Heart left ventricle (tissue), 16 donors: ENCODE results near the gene SH3TC1. TPM values are rescaled to one million over a fixed set of nuclear protein-coding genes. Genes with fewer than 3 reads are reported as not detected.

Source experiments
- ATAC-seq, 4 donors: fragments of 200-7000 bp; cut with Tn5 transposase; one replicate each; pipeline ENCODE4 v1.9.1; 2020 to 2022; ENCODE audit warnings: moderate library complexity in 4 of 4, mild to moderate bottlenecking in 3 of 4, moderate number of reproducible peaks in 1 of 4
- DNase-seq, 5 donors: peaks; one replicate each; pipeline ENCODE4 v3.0.0-alpha.2; 2020
- H3K27ac ChIP-seq, 12 donors: fragments of 200-600 bp; sonication (generic) in 4 of 12; one replicate each; pipeline versions ENCODE4 v1.5.0 to v1.8.0; 2016 to 2022; ENCODE audit warnings: mild to moderate bottlenecking in 2 of 12
- H3K27me3 ChIP-seq, 9 donors: fragments of 200-600 bp; sonication (generic) in 2 of 9; one replicate each; pipeline versions ENCODE4 v1.5.1 to v1.8.0; 2016 to 2022; ENCODE audit warnings: mild to moderate bottlenecking in 3 of 9
- H3K36me3 ChIP-seq, 9 donors: fragments of 200-600 bp; sonication (generic) in 2 of 9; one replicate each; pipeline versions ENCODE4 v1.5.0 to v1.8.0; 2018 to 2022; ENCODE audit warnings: mild to moderate bottlenecking in 2 of 9
- H3K4me1 ChIP-seq, 12 donors: fragments of 200-600 bp; sonication (generic) in 4 of 12; one replicate each; pipeline versions ENCODE4 v1.5.0 to v1.8.0; 2016 to 2022; ENCODE audit warnings: mild to moderate bottlenecking in 3 of 12
- H3K4me3 ChIP-seq, 12 donors: fragments of 200-600 bp; sonication (generic) in 4 of 12; one replicate each; pipeline versions ENCODE4 v1.5.0 to v1.8.0; 2017 to 2022; ENCODE audit warnings: mild to moderate bottlenecking in 9 of 12, moderate library complexity in 4 of 12
- H3K9me3 ChIP-seq, 12 donors: fragments of 200-600 bp; sonication (generic) in 4 of 12; one replicate each; pipeline versions ENCODE4 v1.5.0 to v1.8.0; 2016 to 2022; ENCODE audit warnings: mild to moderate bottlenecking in 1 of 12
- POLR2A ChIP-seq, 2 donors: fragments of 450-650 bp; IDR thresholded peaks; one replicate each; pipeline ENCODE4 v1.6.1; 2017; ENCODE audit warnings: antibody characterized with exemption in 2 of 2, mild to moderate bottlenecking in 2 of 2, moderate library complexity in 2 of 2
- WGBS, 4 donors: extraction: QIAGEN DNeasy Blood & Tissue Kit in 2 of 4; methylation state at CpG; one replicate each; pipeline versions ENCODE4 v1.1.5 to v1.1.7; 2013 to 2018; 5-methylcytosine and 5-hydroxymethylcytosine counted together
- intact Hi-C, 10 donors: fragments of 100-400 bp; cut with DNase I; formaldehyde crosslinking; loops; one replicate each; pipeline versions ENCODE4 v1.11.1 to v1.14.2; 2022
- polyA plus RNA-seq, 2 donors: library from polyadenylated mRNA; stranded (reverse); fragments of 200-250 nt; gene quantifications; one replicate each; pipeline ENCODE4 v1.2.3, GENCODE V29; 2013
- total RNA-seq, 9 donors: library from RNA; depleted of rRNA in 2 of 9; stranded (reverse); fragments of >200 nt in 2 of 9; fragmentation: NEBNext Ultra II Directional in 3 of 9; extraction: Animal tissue kit (Norgen Biotek cat#: 25700) in 3 of 9; gene quantifications; one replicate each; pipeline versions ENCODE4 v1.1.0 to v1.2.4, GENCODE V29; 2016 to 2023
- TF ChIP-seq, protein P1 (sequence below), 12 donors: fragments of 200-600 bp; sonication (generic) in 4 of 12; IDR thresholded peaks; one replicate each; pipeline versions ENCODE4 v1.5.0 to v1.8.0; 2018 to 2022; ENCODE audit warnings: antibody characterized with exemption in 12 of 12, mild to moderate bottlenecking in 5 of 12
- donor health status: ischemic (EF 13 %, LVEDD 7.1; RV severe dilation, severe dysfunction).
- donor health status: healthy with polysubstance abuse.
- donor health status: DM: no; HTN: yes; CAD: no.
- donor health status: DM: no; HTN: no; CAD: no.
- donor health status: ischemic (EF 25% LVEDD 6.9; RV normal size, moderate dysfunction).
- donor health status: ischemic (EF 25% LVEDD 5.7; RV mildly dilated, moderate dysfunction).
- donor health status: healthy.
- donor health status: DM: yes; HTN: yes; CAD: no.
- donor health status: ischemic (EF 35%, LVEDD 5.7; RV mildly dilated, moderate dysfunction).
- donor health status: nonischemic (EF 11% LVEDD 7.7; RV severe dilation, severe dysfunction).
- donor health status: DM: yes; HTN: yes; CAD: no.
- donor health status: PGD.
- donor health status: ischemic (EF 29% LVEDD 5.4; RV normal size, mild dysfunction).
- donor health status: nonischemic (EF 23%, LVEDD 6.1; RV moderate dilation, normal function).

The SH3TC1 gene
- total and polyA plus RNA-seq, 11 donors: 5.8 to 45.9 (median 10.9) TPM

- TF ChIP-seq, protein P1, sequence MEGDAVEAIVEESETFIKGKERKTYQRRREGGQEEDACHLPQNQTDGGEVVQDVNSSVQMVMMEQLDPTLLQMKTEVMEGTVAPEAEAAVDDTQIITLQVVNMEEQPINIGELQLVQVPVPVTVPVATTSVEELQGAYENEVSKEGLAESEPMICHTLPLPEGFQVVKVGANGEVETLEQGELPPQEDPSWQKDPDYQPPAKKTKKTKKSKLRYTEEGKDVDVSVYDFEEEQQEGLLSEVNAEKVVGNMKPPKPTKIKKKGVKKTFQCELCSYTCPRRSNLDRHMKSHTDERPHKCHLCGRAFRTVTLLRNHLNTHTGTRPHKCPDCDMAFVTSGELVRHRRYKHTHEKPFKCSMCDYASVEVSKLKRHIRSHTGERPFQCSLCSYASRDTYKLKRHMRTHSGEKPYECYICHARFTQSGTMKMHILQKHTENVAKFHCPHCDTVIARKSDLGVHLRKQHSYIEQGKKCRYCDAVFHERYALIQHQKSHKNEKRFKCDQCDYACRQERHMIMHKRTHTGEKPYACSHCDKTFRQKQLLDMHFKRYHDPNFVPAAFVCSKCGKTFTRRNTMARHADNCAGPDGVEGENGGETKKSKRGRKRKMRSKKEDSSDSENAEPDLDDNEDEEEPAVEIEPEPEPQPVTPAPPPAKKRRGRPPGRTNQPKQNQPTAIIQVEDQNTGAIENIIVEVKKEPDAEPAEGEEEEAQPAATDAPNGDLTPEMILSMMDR (IDR thresholded peaks at IDR 0.05): no peak
- no peak for TF ChIP-seq POLR2A (IDR thresholded peaks at IDR 0.05)
- Histone ChIP-seq H3K4me3 (no peak overlapping the region), H3K9me3 (no peaks in the 10 kb centered on the region), H3K27me3 (no peaks in the 10 kb centered on the region), H3K4me1 (peaks cover 0 to 7% (median 2%) of the 10 kb centered on the region in 12 donors), H3K36me3 (peaks cover 0 to 85% (median 24%) of the 10 kb centered on the region in 9 donors), H3K27ac (no peak overlapping the region)
- no peak for ATAC-seq
- 92 to 96% (median 95%) methylated on average over 20 to 29 of the region's 29 CpGs for WGBS, 4 donors
- no peak for DNase-seq
- intact Hi-C loops: loop anchor here in 2 of 10 donors (5.0 kb wide), 1 partner anchor 60 kb away; no protein-coding TSS in a partner anchor
Observed at GRCh38 chr4:8237256-8237989, 38.3 kb downstream of the SH3TC1 start.

GRCh38 chr4:8238036-8238511 lies 39.0 kb downstream of the SH3TC1 start:
- ATAC-seq (no peak), DNase-seq (no peak)
- Histone ChIP-seq H3K36me3 (peaks cover 0 to 84% (median 22%) of the 10 kb centered on the region in 9 donors), H3K27ac (no peak overlapping the region), H3K4me1 (peaks cover 0 to 13% (median 8%) of the 10 kb centered on the region in 12 donors), H3K9me3 (no peaks in the 10 kb centered on the region), H3K4me3 (no peak overlapping the region), H3K27me3 (no peaks in the 10 kb centered on the region)
- TF ChIP-seq, protein P1 (IDR thresholded peaks at IDR 0.05): no peak
- TF ChIP-seq POLR2A (IDR thresholded peaks at IDR 0.05): no peak
- intact Hi-C loops: loop anchor here in 2 of 10 donors (5.0 kb wide), 1 partner anchor 61 kb away; no protein-coding TSS in a partner anchor
- 73 to 89% (median 79%) methylated on average over 7 to 14 of the region's 14 CpGs for WGBS, 4 donors

DNA sequence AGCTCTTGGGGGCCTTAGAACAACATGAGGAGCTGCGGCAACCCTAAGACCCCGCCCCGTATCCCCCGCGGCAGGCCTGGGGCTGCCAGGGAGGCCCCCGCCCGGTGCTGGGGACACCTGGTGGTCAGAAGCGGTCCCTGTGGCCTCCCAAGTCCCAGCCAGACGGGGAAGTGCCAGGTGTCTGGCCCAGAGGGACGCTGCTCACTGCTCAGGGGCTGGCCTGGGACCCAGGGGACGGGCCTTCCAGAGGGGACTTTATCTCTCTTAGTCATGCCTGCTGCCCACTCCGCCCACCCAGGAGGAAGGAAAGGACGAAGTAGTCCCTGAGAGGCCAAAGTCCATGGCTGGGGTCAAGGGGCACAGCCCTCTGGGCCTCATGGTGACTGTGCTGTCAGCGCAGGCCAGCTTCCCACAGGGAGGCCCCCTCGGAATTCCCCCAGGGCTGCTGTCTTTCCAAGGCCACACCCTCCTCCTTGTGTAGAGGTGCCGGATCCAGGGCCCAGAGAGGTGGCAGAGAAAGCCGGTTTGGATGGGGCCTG lies 39.5 kb downstream of the SH3TC1 start:
- 55 to 72% (median 68%) methylated on average over 5 to 17 of the region's 17 CpGs for WGBS, 4 donors

More for the DNA sequence above, 39.5 kb downstream of the SH3TC1 start:
- intact Hi-C loops: loop anchor here in 2 of 10 donors (5.0 kb wide), 1 partner anchor 61 kb away; no protein-coding TSS in a partner anchor
- Histone ChIP-seq H3K4me3 (no peak overlapping the region), H3K36me3 (peaks cover 0 to 79% (median 16%) of the 10 kb centered on the region in 9 donors), H3K4me1 (peaks cover 0 to 13% (median 8%) of the 10 kb centered on the region in 12 donors), H3K27me3 (no peaks in the 10 kb centered on the region), H3K27ac (no peak overlapping the region), H3K9me3 (no peaks in the 10 kb centered on the region)
- ATAC-seq (no peak), DNase-seq (no peak)
- TF ChIP-seq POLR2A (IDR thresholded peaks at IDR 0.05): no peak
- TF ChIP-seq, protein P1 (IDR thresholded peaks at IDR 0.05): peak; percentile 5 to 38 (median 24)
